H1 (cell line): ENCODE measurements around the gene AVPI1.

Source experiments
- RBBP5 ChIP-seq: IDR thresholded peaks from 2 replicates; pipeline ENCODE4 v1.7.1; 2012; ENCODE audit warnings: low read depth, mild to moderate bottlenecking, inconsistent platforms, low read length, moderate library complexity, borderline replicate concordance
- SIN3A ChIP-seq, 2 experiments: IDR thresholded peaks in 1 of 2; conservative IDR thresholded peaks in 1 of 2; 2 replicates each; pipeline ENCODE4 v1.6.1; 2011 to 2012; ENCODE audit warnings: low read length in 2 of 2, improper control_type of control experiment in 1 of 2, low read depth in 1 of 2, mild to moderate bottlenecking in 1 of 2
- TF ChIP-seq, protein P1 (sequence below), 3 experiments: IDR thresholded peaks; 1 replicate in 2 of 3; 2 replicates in 1 of 3; pipeline versions ENCODE4 v1.5.1 to v1.6.1; 2011; ENCODE audit warnings: low read length in 3 of 3, mild to moderate bottlenecking in 3 of 3, inconsistent platforms in 2 of 3, low read depth in 1 of 3, moderate library complexity in 1 of 3; ENCODE audit not compliant: insufficient read depth in 1 of 3; ENCODE audit errors: control extremely low read depth in 1 of 3

GRCh38 chr10:97640868-97641811, 45.9 kb downstream of the AVPI1 start:
- TF ChIP-seq RBBP5 (no peak), SIN3A (conservative IDR thresholded peaks at IDR 0.05 in 1 of 2, IDR thresholded peaks at IDR 0.05 in 1 of 2; ENCODE audit: low read depth in 1 of 2, low read length in 2 of 2) (no peak)
- TF ChIP-seq, protein P1, sequence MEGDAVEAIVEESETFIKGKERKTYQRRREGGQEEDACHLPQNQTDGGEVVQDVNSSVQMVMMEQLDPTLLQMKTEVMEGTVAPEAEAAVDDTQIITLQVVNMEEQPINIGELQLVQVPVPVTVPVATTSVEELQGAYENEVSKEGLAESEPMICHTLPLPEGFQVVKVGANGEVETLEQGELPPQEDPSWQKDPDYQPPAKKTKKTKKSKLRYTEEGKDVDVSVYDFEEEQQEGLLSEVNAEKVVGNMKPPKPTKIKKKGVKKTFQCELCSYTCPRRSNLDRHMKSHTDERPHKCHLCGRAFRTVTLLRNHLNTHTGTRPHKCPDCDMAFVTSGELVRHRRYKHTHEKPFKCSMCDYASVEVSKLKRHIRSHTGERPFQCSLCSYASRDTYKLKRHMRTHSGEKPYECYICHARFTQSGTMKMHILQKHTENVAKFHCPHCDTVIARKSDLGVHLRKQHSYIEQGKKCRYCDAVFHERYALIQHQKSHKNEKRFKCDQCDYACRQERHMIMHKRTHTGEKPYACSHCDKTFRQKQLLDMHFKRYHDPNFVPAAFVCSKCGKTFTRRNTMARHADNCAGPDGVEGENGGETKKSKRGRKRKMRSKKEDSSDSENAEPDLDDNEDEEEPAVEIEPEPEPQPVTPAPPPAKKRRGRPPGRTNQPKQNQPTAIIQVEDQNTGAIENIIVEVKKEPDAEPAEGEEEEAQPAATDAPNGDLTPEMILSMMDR (IDR thresholded peaks at IDR 0.05; ENCODE audit: control extremely low read depth in 1 of 3, insufficient read depth in 1 of 3, low read depth in 1 of 3, low read length in 3 of 3) = no peak
